ENCODE data around the gene IRS4.

- TF ChIP-seq, protein P1, sequence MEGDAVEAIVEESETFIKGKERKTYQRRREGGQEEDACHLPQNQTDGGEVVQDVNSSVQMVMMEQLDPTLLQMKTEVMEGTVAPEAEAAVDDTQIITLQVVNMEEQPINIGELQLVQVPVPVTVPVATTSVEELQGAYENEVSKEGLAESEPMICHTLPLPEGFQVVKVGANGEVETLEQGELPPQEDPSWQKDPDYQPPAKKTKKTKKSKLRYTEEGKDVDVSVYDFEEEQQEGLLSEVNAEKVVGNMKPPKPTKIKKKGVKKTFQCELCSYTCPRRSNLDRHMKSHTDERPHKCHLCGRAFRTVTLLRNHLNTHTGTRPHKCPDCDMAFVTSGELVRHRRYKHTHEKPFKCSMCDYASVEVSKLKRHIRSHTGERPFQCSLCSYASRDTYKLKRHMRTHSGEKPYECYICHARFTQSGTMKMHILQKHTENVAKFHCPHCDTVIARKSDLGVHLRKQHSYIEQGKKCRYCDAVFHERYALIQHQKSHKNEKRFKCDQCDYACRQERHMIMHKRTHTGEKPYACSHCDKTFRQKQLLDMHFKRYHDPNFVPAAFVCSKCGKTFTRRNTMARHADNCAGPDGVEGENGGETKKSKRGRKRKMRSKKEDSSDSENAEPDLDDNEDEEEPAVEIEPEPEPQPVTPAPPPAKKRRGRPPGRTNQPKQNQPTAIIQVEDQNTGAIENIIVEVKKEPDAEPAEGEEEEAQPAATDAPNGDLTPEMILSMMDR (IDR thresholded peaks at IDR 0.05): no peak
- TF ChIP-seq POLR2A (IDR thresholded peaks at IDR 0.05): no peak
Measured at GRCh38 chrX:108737754-108738153, 1.4 kb upstream of the IRS4 start.
